Liver (tissue), 3 donors: ENCODE data around the gene FAM199X.

Experiments
- CTCF ChIP-seq: fragments of 150-350 bp; IDR thresholded peaks from 2 replicates; pipeline ENCODE4 v1.5.1; 2017; ENCODE audit warnings: improper control_type of control experiment, low read depth, low read length; ENCODE audit not compliant: missing input control
- GABPA ChIP-seq, 2 donors: IDR thresholded peaks in 1 of 2; conservative IDR thresholded peaks in 1 of 2; 2 replicates each; pipeline ENCODE4 v1.6.1; 2016; ENCODE audit warnings: antibody characterized with exemption in 2 of 2, mild to moderate bottlenecking in 1 of 2, moderate library complexity in 1 of 2
- JUND ChIP-seq, 2 donors: IDR thresholded peaks; 2 replicates each; pipeline ENCODE4 v1.6.1; 2016; ENCODE audit warnings: antibody characterized with exemption in 2 of 2
- REST ChIP-seq: IDR thresholded peaks from 2 replicates; pipeline ENCODE4 v1.6.1; 2016; ENCODE audit warnings: antibody characterized with exemption, mild to moderate bottlenecking
- SP1 ChIP-seq: IDR thresholded peaks from 2 replicates; pipeline ENCODE4 v1.6.1; 2018; ENCODE audit warnings: antibody characterized with exemption, mild to moderate bottlenecking
- TAF1 ChIP-seq: conservative IDR thresholded peaks from 2 replicates; pipeline ENCODE4 v1.6.1; 2016; ENCODE audit warnings: antibody characterized with exemption, mild to moderate bottlenecking
- TF ChIP-seq, protein P1 (sequence below): IDR thresholded peaks from 2 replicates; pipeline ENCODE4 v1.6.1; 2016; ENCODE audit warnings: antibody characterized with exemption
- donor health status: healthy.
- donor health status: healthy.

GRCh38 chrX:104135677-104136076, 30.6 kb upstream of the FAM199X start:
- TF ChIP-seq, protein P1, sequence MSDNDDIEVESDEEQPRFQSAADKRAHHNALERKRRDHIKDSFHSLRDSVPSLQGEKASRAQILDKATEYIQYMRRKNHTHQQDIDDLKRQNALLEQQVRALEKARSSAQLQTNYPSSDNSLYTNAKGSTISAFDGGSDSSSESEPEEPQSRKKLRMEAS = no peak
- TF ChIP-seq REST (no peak), CTCF (no peak), JUND (IDR thresholded peaks at IDR 0.05) (no peak), TAF1 (no peak), SP1 (no peak), GABPA (IDR thresholded peaks at IDR 0.05 in 1 of 2, conservative IDR thresholded peaks at IDR 0.05 in 1 of 2) (no peak)
